Measurements from ENCODE around the gene ORC3. TPM values are rescaled to one million over a fixed set of nuclear protein-coding genes. Genes with fewer than 3 reads are reported as not detected.

The ORC3 gene
- total RNA-seq, 1 experiment from 2014 or later = 52.9 TPM

DNA sequence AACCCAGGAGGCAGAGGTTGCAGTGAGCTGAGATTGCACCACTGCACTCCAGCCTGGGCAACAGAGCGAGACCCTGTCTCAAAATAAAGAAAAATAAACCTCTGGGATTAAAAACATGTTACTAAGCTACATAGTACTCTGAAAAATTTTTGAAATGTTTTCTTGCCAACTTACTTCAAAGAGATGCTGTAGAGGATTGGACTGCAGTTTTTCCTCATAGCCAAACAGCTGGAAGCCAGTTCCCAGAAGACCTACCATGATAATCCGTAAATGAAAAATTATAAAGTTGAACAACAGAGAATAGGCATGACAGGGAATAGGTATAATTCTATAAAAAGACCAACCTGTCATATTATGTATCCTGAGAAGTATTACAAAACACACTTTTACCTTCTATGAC, 48.2 kb upstream of the ORC3 start:
- Mint-ChIP-seq H3K36me3 (ENCODE audit: insufficient read depth in 1 of 3, low read depth in 3 of 3) (peaks cover 40 to 71% (median 53%) of the 10 kb centered on the region in 3 experiments), H3K4me1 (no peaks in the 10 kb centered on the region), H3K27me3 (ENCODE audit: low read depth) (no peaks in the 10 kb centered on the region), H3K4me3 (no peak overlapping the region), H3K9me3 (peaks cover 11 to 13% of the 10 kb centered on the region in 2 experiments; a peak in 2 of 5 replicates), H3K27ac (no peak overlapping the region)
- no peak overlapping the region for H2BK5ac ChIP-seq (ENCODE audit: insufficient read length, low read length)
- no peak overlapping the region for H3K18ac ChIP-seq (ENCODE audit: insufficient read length, low read depth, low read length)
- H3K9me3 ChIP-seq (ENCODE audit: control insufficient read depth, low read depth, low read length) = no peaks in the 10 kb centered on the region
- no peak overlapping the region for H3K56ac ChIP-seq (ENCODE audit: insufficient read length, low read depth, low read length)
- no CpG with 5 or more reads among the region's 2 CpGs for WGBS (ENCODE audit: extremely low coverage, insufficient read length, low lambda C conversion rate)
- no peak for DNase-seq
- H3K27ac ChIP-seq (ENCODE audit: insufficient read length, low read depth, low read length) = no peak overlapping the region
- no peak overlapping the region for H3K4ac ChIP-seq (ENCODE audit: low read depth, low read length)
- no peak overlapping the region for H2BK20ac ChIP-seq (ENCODE audit: low read depth, low read length, poor library complexity, severe bottlenecking)
- H2BK15ac ChIP-seq (ENCODE audit: low read depth, low read length) = no peak overlapping the region
- no peak overlapping the region for H3K14ac ChIP-seq (ENCODE audit: insufficient read depth, low read length)
- no peak overlapping the region for H4K8ac ChIP-seq (replicated peaks; ENCODE audit: insufficient read length, low read depth, low read length)
- no peak overlapping the region for H4K91ac ChIP-seq (ENCODE audit: insufficient read length, low read depth, low read length)
- no peaks in the 10 kb centered on the region for H3K79me1 ChIP-seq (ENCODE audit: insufficient read depth, low read depth, low read length, poor library complexity, severe bottlenecking)
- no peak overlapping the region for H2BK12ac ChIP-seq (ENCODE audit: insufficient read length, low read depth, low read length)
- H2BK120ac ChIP-seq (ENCODE audit: low read depth, low read length, poor library complexity, severe bottlenecking) = no peak overlapping the region
- H3K9ac ChIP-seq (ENCODE audit: extremely low read depth, insufficient read length, low read length) = no peak overlapping the region
- H2AK5ac ChIP-seq (ENCODE audit: insufficient read length, low read length) = no peak overlapping the region
- TF ChIP-seq, protein P1, sequence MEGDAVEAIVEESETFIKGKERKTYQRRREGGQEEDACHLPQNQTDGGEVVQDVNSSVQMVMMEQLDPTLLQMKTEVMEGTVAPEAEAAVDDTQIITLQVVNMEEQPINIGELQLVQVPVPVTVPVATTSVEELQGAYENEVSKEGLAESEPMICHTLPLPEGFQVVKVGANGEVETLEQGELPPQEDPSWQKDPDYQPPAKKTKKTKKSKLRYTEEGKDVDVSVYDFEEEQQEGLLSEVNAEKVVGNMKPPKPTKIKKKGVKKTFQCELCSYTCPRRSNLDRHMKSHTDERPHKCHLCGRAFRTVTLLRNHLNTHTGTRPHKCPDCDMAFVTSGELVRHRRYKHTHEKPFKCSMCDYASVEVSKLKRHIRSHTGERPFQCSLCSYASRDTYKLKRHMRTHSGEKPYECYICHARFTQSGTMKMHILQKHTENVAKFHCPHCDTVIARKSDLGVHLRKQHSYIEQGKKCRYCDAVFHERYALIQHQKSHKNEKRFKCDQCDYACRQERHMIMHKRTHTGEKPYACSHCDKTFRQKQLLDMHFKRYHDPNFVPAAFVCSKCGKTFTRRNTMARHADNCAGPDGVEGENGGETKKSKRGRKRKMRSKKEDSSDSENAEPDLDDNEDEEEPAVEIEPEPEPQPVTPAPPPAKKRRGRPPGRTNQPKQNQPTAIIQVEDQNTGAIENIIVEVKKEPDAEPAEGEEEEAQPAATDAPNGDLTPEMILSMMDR (conservative IDR thresholded peaks at IDR 0.05) = no peak
- H2AFZ ChIP-seq (ENCODE audit: low read length) = no peak overlapping the region
- H3K23ac ChIP-seq (ENCODE audit: insufficient read length, low read depth, low read length) = no peak overlapping the region
- no peak overlapping the region for H3K4me2 ChIP-seq (ENCODE audit: insufficient read depth, insufficient read length, low read length)
- no peaks in the 10 kb centered on the region for H3K23me2 ChIP-seq (ENCODE audit: insufficient read length, low read depth, low read length, poor library complexity, severe bottlenecking)
- H3K27me3 ChIP-seq (ENCODE audit: insufficient read depth, low read length) = no peaks in the 10 kb centered on the region
- H4K5ac ChIP-seq (ENCODE audit: insufficient read length, low read depth, low read length) = no peak overlapping the region
- no peaks in the 10 kb centered on the region for H3K4me1 ChIP-seq (ENCODE audit: insufficient read depth, low read length)
- H4K20me1 ChIP-seq (ENCODE audit: control insufficient read depth, insufficient read depth, insufficient read length) = no peaks in the 10 kb centered on the region
- H3K79me2 ChIP-seq (ENCODE audit: insufficient read depth, low read length) = no peaks in the 10 kb centered on the region
- no peak overlapping the region for H3T11ph ChIP-seq (ENCODE audit: low read length)
